Stomach (tissue), 4 donors: ENCODE results near the gene ANTKMT.

Experiments
- POLR2A ChIP-seq, 4 donors: fragments of 450-650 bp; IDR thresholded peaks; one replicate each; pipeline ENCODE4 v1.6.1; 2016; ENCODE audit warnings: antibody characterized with exemption in 4 of 4, control low read depth in 2 of 4, mild to moderate bottlenecking in 1 of 4, moderate library complexity in 1 of 4
- POLR2AphosphoS5 ChIP-seq, 3 donors: sonication (generic); formaldehyde crosslinking; IDR thresholded peaks; one replicate each; pipeline ENCODE4 v1.6.1; 2016; ENCODE audit warnings: antibody characterized with exemption in 3 of 3

DNA sequence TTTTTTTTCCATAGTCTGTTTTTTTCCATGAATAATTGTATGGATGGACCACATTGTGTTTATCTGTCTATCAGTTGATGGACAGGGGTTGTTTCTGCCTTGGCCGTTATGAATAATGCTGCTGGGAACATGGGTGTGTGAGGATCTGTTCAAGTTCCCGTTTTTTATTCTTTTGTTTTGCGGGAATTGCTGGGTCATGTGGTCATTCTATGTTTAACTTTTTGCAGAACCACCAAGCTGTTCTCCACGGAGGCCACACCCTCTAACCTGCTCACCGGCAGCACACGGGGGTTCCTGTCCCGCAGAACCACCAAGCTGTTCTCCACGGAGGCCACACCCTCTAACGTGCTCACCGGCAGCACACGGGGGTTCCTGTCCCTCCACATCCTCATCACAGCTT, 33.7 kb downstream of the ANTKMT start:
- TF ChIP-seq POLR2A (IDR thresholded peaks at IDR 0.05): no peak
- TF ChIP-seq POLR2AphosphoS5 (IDR thresholded peaks at IDR 0.05): no peak
